ENCODE data around the gene ENOX2. TPM values are rescaled to one million over a fixed set of nuclear protein-coding genes. Genes with fewer than 3 reads are reported as not detected.

Gene ENOX2
- polyA plus RNA-seq, 2 donors, result 2.2 to 5.1 TPM

DNA sequence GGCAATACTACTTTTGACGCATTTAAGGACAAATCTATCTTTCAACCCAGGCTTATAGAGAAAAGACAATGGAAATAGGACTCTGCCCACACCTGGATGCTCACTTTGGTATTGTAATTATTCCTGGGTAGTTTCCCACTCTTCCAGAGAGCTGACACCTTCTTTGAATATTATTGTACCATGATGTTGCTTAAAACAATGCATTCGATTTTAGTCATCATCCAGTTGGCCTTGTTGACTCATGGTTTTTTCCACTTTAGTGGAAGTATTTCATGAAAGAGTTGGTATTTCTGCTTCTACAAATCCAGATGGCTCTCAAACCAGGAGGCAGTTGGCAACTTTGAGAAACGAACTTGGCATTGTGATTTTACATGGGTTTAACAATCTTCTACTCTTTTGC, 124.2 kb downstream of the ENOX2 start:
- Histone ChIP-seq H3K36me3 (ENCODE audit: control insufficient read depth in 2 of 2, insufficient read depth in 2 of 2, low read length in 1 of 2) (no peaks in the 10 kb centered on the region), H3K27ac (ENCODE audit: low read depth in 2 of 2, low read length in 1 of 2) (no peak overlapping the region), H3K4me1 (ENCODE audit: control insufficient read depth in 2 of 2, insufficient read depth in 2 of 2, low read length in 1 of 2) (no peaks in the 10 kb centered on the region), H3K4me3 (ENCODE audit: low read depth in 1 of 2, low read length in 2 of 2) (no peak overlapping the region), H3K9me3 (ENCODE audit: control insufficient read depth in 2 of 2, insufficient read depth in 1 of 2, low read depth in 1 of 2, low read length in 1 of 2) (no peaks in the 10 kb centered on the region), H3K27me3 (ENCODE audit: control insufficient read depth in 1 of 2, insufficient read depth in 2 of 2, low read length in 2 of 2) (no peaks in the 10 kb centered on the region)
- WGBS, 2 donors, result 75 to 76% methylated on average over 3 of the region's 3 CpGs

- no peak overlapping the region for H3K27ac ChIP-seq (ENCODE audit: low read depth in 2 of 2, low read length in 1 of 2)
- no peaks in the 10 kb centered on the region for H3K36me3 ChIP-seq (ENCODE audit: control insufficient read depth in 2 of 2, insufficient read depth in 2 of 2, low read length in 1 of 2)
- no peaks in the 10 kb centered on the region for H3K4me1 ChIP-seq (ENCODE audit: control insufficient read depth in 2 of 2, insufficient read depth in 2 of 2, low read length in 1 of 2)
- WGBS, 2 donors, result 95 to 96% methylated on average over 1 of the region's 1 CpG
- no peaks in the 10 kb centered on the region for H3K9me3 ChIP-seq (ENCODE audit: control insufficient read depth in 2 of 2, insufficient read depth in 1 of 2, low read depth in 1 of 2, low read length in 1 of 2)
- no peak overlapping the region for H3K4me3 ChIP-seq (ENCODE audit: low read depth in 1 of 2, low read length in 2 of 2)
- H3K27me3 ChIP-seq (ENCODE audit: control insufficient read depth in 1 of 2, insufficient read depth in 2 of 2, low read length in 2 of 2), result no peaks in the 10 kb centered on the region
Measured at GRCh38 chrX:130775849-130776248, 127.2 kb downstream of the ENOX2 start.

GRCh38 chrX:130772776-130773143, 130.2 kb downstream of the ENOX2 start:
- no peaks in the 10 kb centered on the region for H3K9me3 ChIP-seq (ENCODE audit: control insufficient read depth in 2 of 2, insufficient read depth in 1 of 2, low read depth in 1 of 2, low read length in 1 of 2)
- 52 to 71% methylated on average over 4 of the region's 4 CpGs for WGBS, 2 donors
- H3K4me1 ChIP-seq (ENCODE audit: control insufficient read depth in 2 of 2, insufficient read depth in 2 of 2, low read length in 1 of 2), result no peaks in the 10 kb centered on the region
- no peaks in the 10 kb centered on the region for H3K36me3 ChIP-seq (ENCODE audit: control insufficient read depth in 2 of 2, insufficient read depth in 2 of 2, low read length in 1 of 2)
- H3K27ac ChIP-seq (ENCODE audit: low read depth in 2 of 2, low read length in 1 of 2), result no peak overlapping the region
- H3K4me3 ChIP-seq (ENCODE audit: low read depth in 1 of 2, low read length in 2 of 2), result no peak overlapping the region
- H3K27me3 ChIP-seq (ENCODE audit: control insufficient read depth in 1 of 2, insufficient read depth in 2 of 2, low read length in 2 of 2), result no peaks in the 10 kb centered on the region

- no peak overlapping the region for H3K27ac ChIP-seq (ENCODE audit: low read depth in 2 of 2, low read length in 1 of 2)
- 49 to 73% methylated on average over 4 of the region's 4 CpGs for WGBS, 2 donors
- no peaks in the 10 kb centered on the region for H3K9me3 ChIP-seq (ENCODE audit: control insufficient read depth in 2 of 2, insufficient read depth in 1 of 2, low read depth in 1 of 2, low read length in 1 of 2)
- H3K4me1 ChIP-seq (ENCODE audit: control insufficient read depth in 2 of 2, insufficient read depth in 2 of 2, low read length in 1 of 2), result no peaks in the 10 kb centered on the region
- no peak overlapping the region for H3K4me3 ChIP-seq (ENCODE audit: low read depth in 1 of 2, low read length in 2 of 2)
- H3K27me3 ChIP-seq (ENCODE audit: control insufficient read depth in 1 of 2, insufficient read depth in 2 of 2, low read length in 2 of 2), result no peaks in the 10 kb centered on the region
- no peaks in the 10 kb centered on the region for H3K36me3 ChIP-seq (ENCODE audit: control insufficient read depth in 2 of 2, insufficient read depth in 2 of 2, low read length in 1 of 2)
Measured at GRCh38 chrX:130772105-130772775, 130.8 kb downstream of the ENOX2 start.

GRCh38 chrX:130771648-130772047, 131.4 kb downstream of the ENOX2 start:
- WGBS, 2 donors, result 62 to 69% methylated on average over 1 of the region's 1 CpG
- no peak overlapping the region for H3K4me3 ChIP-seq (ENCODE audit: low read depth in 1 of 2, low read length in 2 of 2)
- no peak overlapping the region for H3K27ac ChIP-seq (ENCODE audit: low read depth in 2 of 2, low read length in 1 of 2)
- H3K4me1 ChIP-seq (ENCODE audit: control insufficient read depth in 2 of 2, insufficient read depth in 2 of 2, low read length in 1 of 2), result no peaks in the 10 kb centered on the region
- H3K9me3 ChIP-seq (ENCODE audit: control insufficient read depth in 2 of 2, insufficient read depth in 1 of 2, low read depth in 1 of 2, low read length in 1 of 2), result no peaks in the 10 kb centered on the region
- no peaks in the 10 kb centered on the region for H3K27me3 ChIP-seq (ENCODE audit: control insufficient read depth in 1 of 2, insufficient read depth in 2 of 2, low read length in 2 of 2)
- no peaks in the 10 kb centered on the region for H3K36me3 ChIP-seq (ENCODE audit: control insufficient read depth in 2 of 2, insufficient read depth in 2 of 2, low read length in 1 of 2)

- no peaks in the 10 kb centered on the region for H3K36me3 ChIP-seq (ENCODE audit: control insufficient read depth in 2 of 2, insufficient read depth in 2 of 2, low read length in 1 of 2)
- H3K9me3 ChIP-seq (ENCODE audit: control insufficient read depth in 2 of 2, insufficient read depth in 1 of 2, low read depth in 1 of 2, low read length in 1 of 2), result no peaks in the 10 kb centered on the region
- H3K4me3 ChIP-seq (ENCODE audit: low read depth in 1 of 2, low read length in 2 of 2), result no peak overlapping the region
- no peaks in the 10 kb centered on the region for H3K4me1 ChIP-seq (ENCODE audit: control insufficient read depth in 2 of 2, insufficient read depth in 2 of 2, low read length in 1 of 2)
- H3K27me3 ChIP-seq (ENCODE audit: control insufficient read depth in 1 of 2, insufficient read depth in 2 of 2, low read length in 2 of 2), result no peaks in the 10 kb centered on the region
- WGBS, 2 donors, result 56 to 83% methylated on average over 2 of the region's 2 CpGs
- no peak overlapping the region for H3K27ac ChIP-seq (ENCODE audit: low read depth in 2 of 2, low read length in 1 of 2)
Measured at GRCh38 chrX:130771230-130771629, 131.8 kb downstream of the ENOX2 start.

- WGBS, 2 donors, result 49 to 55% methylated on average over 3 of the region's 3 CpGs
- Histone ChIP-seq H3K36me3 (ENCODE audit: control insufficient read depth in 2 of 2, insufficient read depth in 2 of 2, low read length in 1 of 2) (no peaks in the 10 kb centered on the region), H3K4me3 (ENCODE audit: low read depth in 1 of 2, low read length in 2 of 2) (no peak overlapping the region), H3K4me1 (ENCODE audit: control insufficient read depth in 2 of 2, insufficient read depth in 2 of 2, low read length in 1 of 2) (no peaks in the 10 kb centered on the region), H3K27me3 (ENCODE audit: control insufficient read depth in 1 of 2, insufficient read depth in 2 of 2, low read length in 2 of 2) (no peaks in the 10 kb centered on the region), H3K9me3 (ENCODE audit: control insufficient read depth in 2 of 2, insufficient read depth in 1 of 2, low read depth in 1 of 2, low read length in 1 of 2) (no peaks in the 10 kb centered on the region), H3K27ac (ENCODE audit: low read depth in 2 of 2, low read length in 1 of 2) (no peak overlapping the region)
Measured at GRCh38 chrX:130770615-130771014, 132.4 kb downstream of the ENOX2 start.

DNA sequence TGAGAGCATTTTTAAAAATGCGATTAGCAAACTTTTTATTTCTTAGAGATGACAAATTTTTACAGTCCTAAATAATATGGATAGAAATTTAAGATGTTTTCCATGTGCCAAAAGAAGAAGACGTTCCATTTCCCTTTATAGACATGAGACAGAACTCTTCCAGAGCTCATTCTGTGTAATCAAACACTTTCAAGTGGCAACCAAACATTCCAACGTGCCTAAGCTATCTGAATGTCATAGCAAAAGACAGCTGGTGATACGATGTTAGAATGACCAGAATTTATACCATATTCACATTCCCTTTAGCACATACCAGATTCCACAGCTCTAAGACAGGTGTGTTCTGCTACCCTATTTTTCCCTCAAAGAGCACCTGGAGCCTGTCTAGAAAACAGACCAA, 133.2 kb downstream of the ENOX2 start:
- Histone ChIP-seq H3K27ac (ENCODE audit: low read depth in 2 of 2, low read length in 1 of 2) (no peak overlapping the region), H3K27me3 (ENCODE audit: control insufficient read depth in 1 of 2, insufficient read depth in 2 of 2, low read length in 2 of 2) (no peaks in the 10 kb centered on the region), H3K36me3 (ENCODE audit: control insufficient read depth in 2 of 2, insufficient read depth in 2 of 2, low read length in 1 of 2) (no peaks in the 10 kb centered on the region), H3K9me3 (ENCODE audit: control insufficient read depth in 2 of 2, insufficient read depth in 1 of 2, low read depth in 1 of 2, low read length in 1 of 2) (no peaks in the 10 kb centered on the region), H3K4me3 (ENCODE audit: low read depth in 1 of 2, low read length in 2 of 2) (no peak overlapping the region), H3K4me1 (ENCODE audit: control insufficient read depth in 2 of 2, insufficient read depth in 2 of 2, low read length in 1 of 2) (no peaks in the 10 kb centered on the region)
- WGBS, 2 donors, result 57 to 79% methylated on average over 4 of the region's 4 CpGs

DNA sequence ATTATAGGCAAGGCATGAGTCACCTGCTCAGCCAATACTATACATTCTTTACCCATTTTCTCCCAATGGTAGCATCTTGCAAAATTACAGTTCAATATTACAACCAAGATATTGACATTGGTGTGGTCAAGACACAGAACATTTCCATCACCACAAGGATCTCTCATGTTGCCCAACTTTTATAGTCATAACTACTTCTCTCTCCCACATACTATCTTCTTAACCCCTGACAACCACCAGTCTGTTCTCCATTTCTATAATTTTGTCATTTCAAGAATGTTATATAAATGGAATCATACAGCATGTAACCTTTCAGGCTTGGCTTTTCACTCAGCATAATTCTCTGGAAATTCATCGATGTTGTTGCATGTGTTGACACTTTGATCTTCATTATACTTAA, 144.9 kb downstream of the ENOX2 start:
- Histone ChIP-seq H3K4me3 (ENCODE audit: low read depth in 1 of 2, low read length in 2 of 2) (no peak overlapping the region), H3K27me3 (ENCODE audit: control insufficient read depth in 1 of 2, insufficient read depth in 2 of 2, low read length in 2 of 2) (no peaks in the 10 kb centered on the region), H3K27ac (ENCODE audit: low read depth in 2 of 2, low read length in 1 of 2) (no peak overlapping the region), H3K9me3 (ENCODE audit: control insufficient read depth in 2 of 2, insufficient read depth in 1 of 2, low read depth in 1 of 2, low read length in 1 of 2) (no peaks in the 10 kb centered on the region), H3K4me1 (ENCODE audit: control insufficient read depth in 2 of 2, insufficient read depth in 2 of 2, low read length in 1 of 2) (no peaks in the 10 kb centered on the region), H3K36me3 (ENCODE audit: control insufficient read depth in 2 of 2, insufficient read depth in 2 of 2, low read length in 1 of 2) (no peaks in the 10 kb centered on the region)
- WGBS, 2 donors, result 90 to 100% methylated on average over 1 of the region's 1 CpG

DNA sequence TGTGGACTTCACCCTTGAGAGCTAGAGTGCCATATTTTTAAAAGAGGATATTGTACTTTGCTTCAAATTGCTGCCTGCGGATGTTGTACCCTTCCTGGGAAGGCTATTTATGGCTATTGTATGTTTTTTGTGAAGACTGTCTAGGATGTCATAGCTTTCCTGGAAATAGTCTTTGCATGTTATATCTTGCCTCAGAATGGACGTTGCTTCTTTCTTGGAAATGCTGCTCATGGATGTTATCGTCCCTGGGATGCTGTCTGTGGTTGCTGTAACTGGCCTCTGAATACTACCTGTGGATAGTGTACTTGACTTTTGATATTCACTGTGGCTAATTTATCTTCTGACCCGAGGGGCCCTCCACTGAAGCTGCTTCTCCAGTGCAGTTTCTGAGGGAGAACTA, 146.8 kb downstream of the ENOX2 start:
- no peaks in the 10 kb centered on the region for H3K9me3 ChIP-seq (ENCODE audit: control insufficient read depth in 2 of 2, insufficient read depth in 1 of 2, low read depth in 1 of 2, low read length in 1 of 2)
- H3K27ac ChIP-seq (ENCODE audit: low read depth in 2 of 2, low read length in 1 of 2), result no peak overlapping the region
- 66 to 72% methylated on average over 4 of the region's 4 CpGs for WGBS, 2 donors
- no peaks in the 10 kb centered on the region for H3K36me3 ChIP-seq (ENCODE audit: control insufficient read depth in 2 of 2, insufficient read depth in 2 of 2, low read length in 1 of 2)
- H3K4me3 ChIP-seq (ENCODE audit: low read depth in 1 of 2, low read length in 2 of 2), result no peak overlapping the region
- H3K27me3 ChIP-seq (ENCODE audit: control insufficient read depth in 1 of 2, insufficient read depth in 2 of 2, low read length in 2 of 2), result no peaks in the 10 kb centered on the region
- H3K4me1 ChIP-seq (ENCODE audit: control insufficient read depth in 2 of 2, insufficient read depth in 2 of 2, low read length in 1 of 2), result no peaks in the 10 kb centered on the region

Data from esophagus (tissue), 2 donors.